HG02840 (cell line): ENCODE results near the gene DUSP6.

Experiments
- ATAC-seq: cut with Tn5 transposase; IDR thresholded peaks from one replicate; pipeline ENCODE4 v1.9.1; 2021; ENCODE audit warnings: mild to moderate bottlenecking, moderate library complexity, moderate number of reproducible peaks; ENCODE audit not compliant: unreplicated experiment, low FRiP score

DUSP6 gene

GRCh38 chr12:89352492-89353187 lies at the start of gene DUSP6:
Gene DUSP6, minus strand, starts transcription at chr12:89352501. Its CDS starts 462 bp downstream, at chr12:89352039.
- no peak for ATAC-seq

DNA sequence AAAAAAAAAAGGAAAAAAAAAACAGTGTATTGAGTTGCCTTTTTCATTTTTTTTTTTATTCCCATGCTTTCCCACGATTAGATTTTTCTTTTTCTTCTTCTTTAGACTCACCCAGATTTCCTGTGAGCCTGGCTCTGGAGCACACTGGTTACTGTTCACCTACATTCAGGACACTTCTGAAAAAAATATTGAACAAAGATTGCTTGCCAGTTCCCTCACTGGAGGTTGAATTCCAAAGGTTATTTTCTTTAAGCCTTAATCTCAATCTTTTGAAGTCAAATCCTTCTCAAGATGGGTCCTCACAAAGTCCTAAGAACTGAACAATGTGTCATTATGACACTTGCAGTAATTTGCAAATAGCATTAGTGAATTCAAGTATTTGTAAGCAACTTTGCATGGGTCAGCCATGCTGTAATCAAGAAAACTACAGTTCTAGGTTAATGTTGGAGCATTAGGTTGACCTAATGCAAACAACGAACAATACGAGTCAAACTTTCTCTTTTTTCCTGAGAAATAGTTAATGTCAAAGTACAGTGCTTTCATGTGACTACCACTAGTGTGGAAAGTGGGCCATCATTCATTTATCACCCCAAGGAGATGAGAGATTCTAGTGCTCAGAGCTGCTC lies 49.2 kb upstream of the DUSP6 start:
- no peak for ATAC-seq

- no peak for ATAC-seq
Observed at GRCh38 chr12:89400415-89400814, 48.1 kb upstream of the DUSP6 start.

DNA sequence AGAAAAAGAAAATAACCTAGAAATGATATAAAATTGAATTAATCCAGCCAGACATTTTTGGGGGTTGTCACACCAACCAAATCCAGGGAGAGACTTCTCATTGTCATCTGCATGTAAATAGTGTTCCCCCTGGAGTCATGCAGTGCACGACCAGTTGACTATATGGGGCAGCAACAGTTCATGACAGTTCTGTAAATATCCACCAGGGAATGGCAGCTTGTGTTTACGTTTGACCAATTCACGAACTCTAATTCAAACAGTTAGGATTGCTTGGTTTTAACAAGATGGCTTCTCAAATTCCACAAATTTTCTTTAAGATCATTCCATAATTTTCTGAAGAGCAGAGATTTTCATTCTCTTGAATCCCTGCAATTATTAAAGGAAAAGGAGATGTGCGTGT lies 43.4 kb upstream of the DUSP6 start:
- no peak for ATAC-seq

DNA sequence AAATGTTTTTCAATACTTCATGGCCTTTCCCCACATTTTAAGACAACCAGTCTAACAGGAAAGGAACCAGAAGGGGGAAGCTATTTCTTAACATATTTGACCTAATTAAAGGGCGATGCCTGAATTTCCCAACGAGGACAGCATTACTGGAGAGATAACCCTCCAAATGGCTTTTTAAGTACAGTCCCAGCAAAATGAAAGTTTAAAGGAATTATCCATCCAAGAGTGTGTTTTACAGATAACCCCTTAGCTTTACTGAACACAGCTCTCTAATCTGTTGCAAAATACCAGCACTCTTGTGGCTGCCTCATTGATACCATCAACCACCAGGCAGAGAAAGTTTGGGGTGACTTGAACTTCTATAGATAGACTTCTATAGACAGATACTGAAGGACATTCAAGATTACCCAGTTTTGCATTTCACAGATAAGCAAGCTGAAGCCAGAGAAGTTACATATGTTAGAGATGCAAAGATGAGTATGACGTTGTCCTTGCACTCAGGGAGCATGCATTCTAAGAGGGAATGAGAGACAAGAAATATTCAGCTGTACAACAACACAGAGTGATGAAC lies 41.3 kb upstream of the DUSP6 start:
- no peak for ATAC-seq

DNA sequence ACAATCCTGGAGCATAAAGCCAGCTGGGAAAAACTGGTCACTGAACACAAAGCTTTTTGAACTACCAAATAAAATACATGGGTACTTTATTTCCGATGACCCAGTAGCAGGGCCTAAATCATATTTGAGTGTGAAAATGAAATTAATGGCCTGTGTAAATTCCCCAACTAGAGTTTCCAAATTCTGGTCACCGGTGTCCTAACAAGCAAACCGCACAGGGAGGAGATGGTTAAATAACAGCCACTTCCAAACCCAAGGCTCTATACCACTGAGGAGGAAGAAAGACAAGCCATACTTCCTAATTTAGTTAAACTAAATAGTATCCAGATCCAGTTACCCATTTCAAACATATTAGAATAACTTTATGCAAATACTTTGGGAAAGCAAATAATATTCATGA lies 40.1 kb upstream of the DUSP6 start:
- no peak for ATAC-seq

GRCh38 chr12:89391726-89392336 lies 39.5 kb upstream of the DUSP6 start:
- ATAC-seq: no peak

- ATAC-seq: no peak
Observed at GRCh38 chr12:89390802-89391673, 38.7 kb upstream of the DUSP6 start.

DNA sequence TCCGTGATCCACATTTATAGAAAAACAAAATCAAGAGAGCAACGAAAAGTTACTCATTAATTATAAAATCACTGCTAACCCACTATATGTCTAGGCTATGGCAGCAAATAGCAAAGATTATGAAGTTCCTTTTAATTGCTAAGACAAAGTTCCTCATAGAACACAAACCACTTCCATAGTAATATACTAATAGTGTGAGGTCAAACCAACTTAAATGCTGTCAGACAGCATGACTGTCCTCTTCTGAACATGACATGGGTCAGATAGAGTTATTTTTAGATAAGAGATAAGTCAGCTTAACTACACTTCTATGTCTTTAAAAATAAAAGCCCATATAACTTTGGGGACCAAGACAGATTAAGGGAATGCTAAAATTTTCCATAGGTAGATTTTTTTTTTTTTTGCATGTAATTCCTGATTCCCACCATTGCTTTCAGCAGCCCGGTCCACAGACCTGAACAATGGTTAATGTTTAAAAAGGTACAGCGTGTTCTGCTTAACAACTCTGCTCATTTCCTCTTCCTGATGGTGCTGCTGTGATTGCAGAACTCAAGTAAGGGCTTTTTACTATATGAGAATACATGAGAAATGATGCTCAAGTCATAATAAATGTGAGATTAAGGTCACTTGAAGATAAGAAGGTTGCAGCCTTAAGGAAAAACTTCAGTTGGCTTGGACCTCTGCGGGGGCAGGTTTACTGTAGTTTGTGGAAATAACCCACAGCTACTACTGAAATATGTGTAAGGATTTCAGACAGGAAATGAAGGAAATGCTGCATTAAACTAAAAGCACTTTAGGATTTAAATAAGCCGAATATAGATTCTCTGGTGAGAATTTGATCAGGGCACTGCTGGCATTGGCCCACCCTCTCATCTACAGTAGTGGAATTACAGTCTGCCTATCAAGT lies 37.7 kb upstream of the DUSP6 start:
- no peak for ATAC-seq

DNA sequence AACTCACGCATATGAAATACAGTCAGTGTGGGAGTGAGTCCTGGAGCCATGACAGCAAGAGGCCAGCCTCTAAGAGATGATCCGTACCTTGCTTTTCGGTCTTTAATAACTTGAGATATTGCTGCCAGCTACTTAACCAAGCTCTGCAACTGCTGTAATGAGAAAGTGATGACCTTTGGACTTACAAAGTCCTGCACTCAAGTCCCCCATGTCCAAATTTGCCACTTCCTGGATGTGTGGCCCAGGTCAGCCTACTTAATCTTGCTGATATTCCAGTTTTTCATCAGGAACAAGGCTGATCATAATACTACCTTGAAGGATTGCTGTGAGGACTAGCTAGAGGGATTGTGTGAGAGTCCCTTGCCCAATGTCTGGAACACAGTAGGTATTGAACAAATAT lies 33.8 kb upstream of the DUSP6 start:
- no peak for ATAC-seq

DNA sequence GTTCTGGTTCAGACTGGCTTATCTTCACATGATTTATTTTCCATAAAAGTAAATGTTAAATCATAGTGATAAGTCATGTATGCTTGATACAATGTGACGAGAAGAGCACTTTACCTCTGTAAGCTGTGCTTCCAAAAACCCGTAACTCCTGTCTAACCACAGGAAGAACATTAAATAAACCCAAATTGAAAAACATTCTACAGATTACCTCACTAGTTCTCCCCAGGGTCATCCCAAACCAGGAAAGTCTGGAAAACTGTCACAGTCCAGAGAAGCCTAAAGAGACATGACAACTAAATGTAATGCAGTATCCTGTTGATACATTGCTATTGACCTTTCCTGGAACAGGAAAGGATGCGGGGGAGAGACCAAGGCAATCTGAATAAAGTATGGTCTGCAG lies 32.5 kb upstream of the DUSP6 start:
- no peak for ATAC-seq

DNA sequence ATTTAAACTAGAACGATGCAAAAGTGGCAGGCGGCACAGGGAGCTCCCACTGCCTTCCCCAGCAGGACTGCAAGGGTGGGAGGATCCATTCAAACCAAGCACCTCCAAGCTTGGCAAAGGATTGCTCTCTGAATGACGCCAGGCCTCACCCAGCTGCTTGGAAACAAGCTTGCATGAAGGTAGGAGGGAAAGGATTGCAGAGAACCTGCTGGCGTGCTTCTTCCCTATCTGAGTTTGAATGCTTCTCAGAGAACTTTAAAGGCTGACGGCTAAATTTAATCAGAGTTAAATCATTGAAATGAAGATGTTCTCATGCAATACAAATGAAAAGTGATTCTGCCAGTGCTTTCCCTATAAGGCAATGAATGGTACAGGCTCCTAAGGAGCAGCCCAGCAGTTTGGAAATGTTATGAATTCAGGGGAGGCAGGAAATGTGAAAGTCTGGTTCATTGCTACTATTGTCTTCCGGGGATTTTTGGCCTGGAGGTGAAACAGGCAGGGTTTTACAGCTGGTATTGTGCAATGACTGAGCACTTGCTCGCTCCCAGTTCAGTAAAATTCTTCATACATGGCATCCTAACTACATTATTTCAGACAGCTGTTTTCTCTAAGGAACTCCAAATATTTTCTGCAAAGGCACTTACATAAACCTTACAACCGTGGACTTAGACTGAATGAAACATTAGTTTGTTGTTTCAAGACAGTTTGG lies 31.9 kb upstream of the DUSP6 start:
- ATAC-seq: no peak

DNA sequence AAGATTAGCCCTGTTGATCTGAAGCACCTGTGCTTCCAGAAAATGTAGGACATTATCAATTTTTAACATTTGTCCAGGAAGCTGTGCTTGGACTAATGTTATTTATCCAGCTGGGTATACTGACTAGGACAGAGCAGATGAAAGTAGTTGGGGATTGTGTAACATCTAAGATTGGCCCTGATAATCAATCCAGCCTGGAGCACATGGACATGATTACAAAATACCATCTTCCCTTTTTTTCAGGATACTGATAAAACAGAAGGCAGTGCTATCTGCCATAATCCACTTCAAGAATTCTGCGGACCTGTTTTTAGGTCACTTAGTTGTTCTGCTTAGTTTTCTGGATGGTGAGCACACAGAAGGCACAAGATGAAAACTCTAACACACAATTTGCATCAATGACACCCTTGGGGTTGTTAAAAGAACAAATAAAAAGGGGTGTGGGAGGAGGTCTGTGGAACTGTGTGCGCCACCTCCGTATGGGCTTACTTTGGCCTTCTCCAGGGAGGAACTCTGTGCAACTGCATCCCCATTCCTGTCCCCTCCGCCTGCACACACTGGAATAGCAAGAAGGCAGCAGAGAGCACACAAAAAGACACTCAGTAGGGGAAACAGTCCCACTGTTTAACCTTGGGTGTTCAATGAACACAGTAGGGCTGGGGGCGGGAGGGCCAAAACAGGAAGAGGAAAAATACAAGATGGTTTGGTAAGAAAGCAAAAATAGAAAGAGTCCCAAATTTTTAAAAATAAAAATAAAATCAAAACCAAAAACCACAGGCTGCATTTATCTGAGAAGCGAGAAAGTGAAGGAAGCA lies 31.1 kb upstream of the DUSP6 start:
- ATAC-seq: no peak

- ATAC-seq: no peak
Observed at GRCh38 chr12:89382328-89382727, 30.0 kb upstream of the DUSP6 start.

DNA sequence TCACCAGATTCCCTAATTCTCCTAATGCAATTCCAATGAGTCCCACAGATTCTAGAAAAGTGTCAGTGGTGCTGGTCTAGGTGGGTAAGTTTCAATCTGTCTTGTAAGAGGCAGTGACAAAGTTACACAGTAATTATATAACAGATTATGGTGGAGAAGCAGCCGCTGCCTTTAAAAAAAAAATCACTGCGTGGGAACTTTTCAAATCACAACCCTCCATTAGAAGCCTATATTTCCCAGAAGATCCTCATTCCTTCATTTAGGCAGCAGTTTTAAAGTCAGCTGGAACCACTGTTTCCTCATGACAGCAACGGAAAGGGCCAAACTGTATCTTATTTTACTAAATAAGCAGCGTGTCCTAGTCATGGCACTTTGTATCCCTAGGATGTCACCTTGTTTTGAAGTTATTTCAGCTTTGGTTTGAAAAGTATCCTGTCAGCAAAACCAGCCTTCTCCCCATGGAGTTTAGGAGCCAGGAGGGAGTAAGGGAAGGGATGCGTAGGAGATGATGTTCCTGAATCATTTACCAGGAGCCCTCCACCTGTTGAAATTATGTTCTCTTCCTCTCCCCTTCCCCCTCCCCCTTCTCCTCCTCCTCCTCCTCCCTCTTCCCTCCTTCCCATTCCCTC lies 27.7 kb upstream of the DUSP6 start:
- ATAC-seq: no peak

DNA sequence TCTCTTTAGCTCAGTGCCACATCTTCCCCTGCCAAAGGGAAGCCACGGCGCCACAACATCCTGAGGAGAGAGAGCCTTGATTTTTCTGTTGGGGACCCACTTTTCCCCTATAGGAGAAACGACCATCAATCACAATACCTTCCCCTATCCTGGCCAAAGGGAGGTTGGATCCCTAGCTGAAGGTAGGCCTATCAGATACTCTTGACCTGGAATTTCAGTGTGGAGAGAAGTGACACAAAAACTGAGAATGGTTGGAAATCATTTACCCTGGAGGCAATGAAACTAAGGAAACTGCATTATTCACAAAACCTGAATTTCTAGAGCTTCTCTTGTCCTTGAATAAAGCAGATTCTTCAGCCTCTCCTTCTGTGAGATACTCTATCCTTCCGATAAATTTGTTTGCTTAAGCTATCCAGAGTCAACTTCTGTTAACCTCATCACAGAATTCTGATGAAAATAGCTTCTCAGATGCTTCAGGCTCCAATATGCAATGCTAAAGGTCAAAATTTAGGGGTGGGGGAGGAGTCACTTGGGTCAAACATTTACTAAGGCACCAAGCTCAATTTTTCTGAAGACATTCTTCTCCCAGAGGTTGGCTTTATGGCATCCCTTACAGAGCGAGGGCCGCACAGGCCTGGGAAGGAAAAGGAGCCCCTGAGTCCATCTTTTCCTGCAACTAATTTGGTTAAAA lies 27.0 kb upstream of the DUSP6 start:
- no peak for ATAC-seq

DNA sequence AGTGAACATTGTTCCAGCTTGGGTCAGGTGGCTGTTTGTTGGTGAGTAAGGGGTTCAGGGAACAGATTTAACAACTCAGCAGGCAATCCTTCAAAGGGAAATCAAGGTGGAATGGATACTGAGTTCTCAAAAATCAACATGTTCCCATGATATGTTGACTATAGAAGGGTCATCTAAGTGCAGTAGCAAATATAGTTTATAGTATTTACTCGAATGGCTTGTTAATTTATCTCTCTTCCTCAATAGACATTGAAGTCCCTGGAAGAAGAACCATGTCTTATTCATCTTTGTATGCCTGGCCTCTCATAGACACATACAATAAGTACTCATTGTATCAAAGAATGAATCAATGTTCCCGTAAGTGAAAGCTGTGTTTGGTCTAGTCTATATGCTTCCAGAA lies 24.5 kb upstream of the DUSP6 start:
- no peak for ATAC-seq
